PC-3 (cell line): ENCODE data around the gene NCEH1. TPM values are rescaled to one million over a fixed set of nuclear protein-coding genes. Genes with fewer than 3 reads are reported as not detected.

ENCODE experiments used
- ATAC-seq: fragments of 200-7000 bp; cut with Tn5 transposase; 2 replicates; pipeline ENCODE4 v1.9.1; 2020; ENCODE audit warnings: mild to moderate bottlenecking, moderate library complexity
- BruUV-seq: library from RNA; stranded (reverse); fragments of 400-500 nt; replicated peaks from 2 replicates; lab custom pipeline; 2021; lab: Mats Ljungman, UMichigan
- CTCF ChIA-PET: fragments of 300-600 bp; sonication (Branson Sonifier 250); formaldehyde crosslinking; loops from one replicate; lab custom pipeline; 2022; ENCODE audit warnings: antibody characterized with exemption; lab: Charles Lee
- POLR2A ChIA-PET: fragments of 300-600 bp; sonication (Branson Sonifier 250); formaldehyde crosslinking; loops from one replicate; lab custom pipeline; 2022; ENCODE audit warnings: antibody characterized with exemption; ENCODE audit not compliant: unreplicated experiment; lab: Charles Lee
- DNase-seq: peaks from one replicate; pipeline ENCODE4 v3.0.0-alpha.2; 2015
- H2AFZ ChIP-seq: fragments of 300-600 bp; sonication (generic); 2 replicates; pipeline ENCODE4 v1.6.0; 2016; ENCODE audit warnings: antibody characterized with exemption, low read length
- H3F3A ChIP-seq: fragments of 300-600 bp; sonication (generic); one replicate; pipeline ENCODE4 v1.6.0; 2017; ENCODE audit warnings: antibody characterized with exemption, low read length, control low read depth, mild to moderate bottlenecking; ENCODE audit not compliant: unreplicated experiment
- H3K27ac ChIP-seq: fragments of 300-600 bp; sonication (generic); 2 replicates; pipeline ENCODE4 v1.5.1; 2016; ENCODE audit warnings: mild to moderate bottlenecking, low read length
- H3K27me3 ChIP-seq: fragments of 300-600 bp; sonication (generic); 2 replicates; pipeline ENCODE4 v1.6.1; 2016; ENCODE audit warnings: low read length, mixed read lengths
- H3K36me3 ChIP-seq: fragments of 300-600 bp; sonication (generic); 2 replicates; pipeline ENCODE4 v1.6.1; 2016; ENCODE audit warnings: low read depth, mixed run types, low read length, mixed read lengths
- H3K4me1 ChIP-seq: fragments of 300-600 bp; sonication (generic); 2 replicates; pipeline ENCODE4 v1.5.1; 2016; ENCODE audit warnings: low read length; ENCODE audit not compliant: insufficient read depth
- H3K4me2 ChIP-seq: fragments of 300-600 bp; sonication (generic); 2 replicates; pipeline ENCODE4 v1.6.0; 2016; ENCODE audit warnings: low read length
- H3K4me3 ChIP-seq: fragments of 300-600 bp; sonication (generic); 2 replicates; pipeline ENCODE4 v1.5.1; 2016; ENCODE audit warnings: mild to moderate bottlenecking, low read length, mixed read lengths
- H3K79me2 ChIP-seq: fragments of 300-600 bp; sonication (generic); 2 replicates; pipeline ENCODE4 v1.6.1; 2017; ENCODE audit warnings: low read length, mixed read lengths
- H3K9ac ChIP-seq: fragments of 300-600 bp; sonication (generic); 2 replicates; pipeline ENCODE4 v1.6.0; 2016; ENCODE audit warnings: mild to moderate bottlenecking, low read length
- H3K9me2 ChIP-seq: fragments of 300-600 bp; sonication (generic); replicated peaks from 2 replicates; pipeline ENCODE4 v1.6.1; 2016; ENCODE audit warnings: mixed run types, low read length, mixed read lengths
- H3K9me3 ChIP-seq: fragments of 300-600 bp; sonication (generic); 2 replicates; pipeline ENCODE4 v1.6.1; 2016; ENCODE audit warnings: low read length, mixed read lengths
- H4K20me1 ChIP-seq: fragments of 300-600 bp; sonication (generic); 2 replicates; pipeline ENCODE4 v1.6.1; 2016; ENCODE audit warnings: low read length, mixed read lengths
- EZH2 ChIP-seq: fragments of 300-600 bp; sonication (generic); IDR thresholded peaks from one replicate; pipeline ENCODE4 v1.6.1; 2017; ENCODE audit warnings: antibody characterized with exemption, mild to moderate bottlenecking, low read length; ENCODE audit not compliant: unreplicated experiment
- EZH2phosphoT487 ChIP-seq: fragments of 300-600 bp; sonication (generic); IDR thresholded peaks from 2 replicates; pipeline ENCODE4 v1.6.1; 2018; ENCODE audit warnings: mild to moderate bottlenecking, antibody characterized with exemption, low read length, borderline replicate concordance
- intact Hi-C: fragments of 100-400 bp; cut with micrococcal nuclease; formaldehyde crosslinking; loops from 2 replicates; pipeline ENCODE4 v1.9.0; 2023
- total RNA-seq: library from RNA; depleted of rRNA; stranded (reverse); fragments of >200 nt; gene quantifications from 2 replicates; pipeline ENCODE4 v1.2.3, GENCODE V29; 2014
- TF ChIP-seq, protein P1 (sequence below): fragments of 300-600 bp; sonication (generic); conservative IDR thresholded peaks from 2 replicates; pipeline ENCODE4 v1.5.1; 2017; ENCODE audit warnings: antibody characterized with exemption, low read depth, mild to moderate bottlenecking, low read length

Gene NCEH1
- total RNA-seq, 1 experiment from 2014 or later = 28.2 TPM

GRCh38 chr3:172651936-172652625 lies 58.8 kb downstream of the NCEH1 start:
- no peak overlapping the region for H3K4me2 ChIP-seq
- H3K36me3 ChIP-seq = no peaks in the 10 kb centered on the region
- ChIA-PET POLR2A (no interaction called here), CTCF (interaction anchor here (0.6 kb wide), 1 partner anchor 29 kb away, joined by 3 read pairs; no protein-coding TSS in a partner anchor)
- no peak for DNase-seq
- H4K20me1 ChIP-seq = peaks cover 5% of the 10 kb centered on the region; the same call in 1 of the 2 replicates
- H3K9me2 ChIP-seq = no peaks in the 10 kb centered on the region
- intact Hi-C loops = no loop called here
- no peak overlapping the region for H3K9ac ChIP-seq
- H3K4me1 ChIP-seq = peaks cover 17% of the 10 kb centered on the region
- H3K27me3 ChIP-seq = no peaks in the 10 kb centered on the region
- BruUV-seq = no TSS peak
- no peak overlapping the region for H2AFZ ChIP-seq
- H3K4me3 ChIP-seq = no peak overlapping the region
- H3F3A ChIP-seq = no peaks in the 10 kb centered on the region
- H3K27ac ChIP-seq = no peak overlapping the region
- no peak for ATAC-seq
- H3K9me3 ChIP-seq = no peaks in the 10 kb centered on the region
- peaks cover 35% of the 10 kb centered on the region for H3K79me2 ChIP-seq
- TF ChIP-seq EZH2 (no peak), EZH2phosphoT487 (no peak)
- TF ChIP-seq, protein P1, sequence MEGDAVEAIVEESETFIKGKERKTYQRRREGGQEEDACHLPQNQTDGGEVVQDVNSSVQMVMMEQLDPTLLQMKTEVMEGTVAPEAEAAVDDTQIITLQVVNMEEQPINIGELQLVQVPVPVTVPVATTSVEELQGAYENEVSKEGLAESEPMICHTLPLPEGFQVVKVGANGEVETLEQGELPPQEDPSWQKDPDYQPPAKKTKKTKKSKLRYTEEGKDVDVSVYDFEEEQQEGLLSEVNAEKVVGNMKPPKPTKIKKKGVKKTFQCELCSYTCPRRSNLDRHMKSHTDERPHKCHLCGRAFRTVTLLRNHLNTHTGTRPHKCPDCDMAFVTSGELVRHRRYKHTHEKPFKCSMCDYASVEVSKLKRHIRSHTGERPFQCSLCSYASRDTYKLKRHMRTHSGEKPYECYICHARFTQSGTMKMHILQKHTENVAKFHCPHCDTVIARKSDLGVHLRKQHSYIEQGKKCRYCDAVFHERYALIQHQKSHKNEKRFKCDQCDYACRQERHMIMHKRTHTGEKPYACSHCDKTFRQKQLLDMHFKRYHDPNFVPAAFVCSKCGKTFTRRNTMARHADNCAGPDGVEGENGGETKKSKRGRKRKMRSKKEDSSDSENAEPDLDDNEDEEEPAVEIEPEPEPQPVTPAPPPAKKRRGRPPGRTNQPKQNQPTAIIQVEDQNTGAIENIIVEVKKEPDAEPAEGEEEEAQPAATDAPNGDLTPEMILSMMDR = no peak

- Histone ChIP-seq H3K9me2 (no peaks in the 10 kb centered on the region), H3F3A (no peaks in the 10 kb centered on the region), H3K79me2 (peaks cover 18% of the 10 kb centered on the region), H2AFZ (no peak overlapping the region), H3K9ac (no peak overlapping the region), H3K9me3 (no peaks in the 10 kb centered on the region), H3K27me3 (no peaks in the 10 kb centered on the region), H4K20me1 (peaks cover 10% of the 10 kb centered on the region; the same call in 1 of the 2 replicates), H3K4me2 (no peak overlapping the region), H3K4me3 (no peak overlapping the region), H3K27ac (no peak overlapping the region), H3K4me1 (peaks cover 22% of the 10 kb centered on the region), H3K36me3 (peaks cover 3% of the 10 kb centered on the region; the same call in 1 of the 2 replicates)
- DNase-seq (no peak), ATAC-seq (no peak)
- POLR2A ChIA-PET = no interaction called here
- intact Hi-C loops = loop anchor here (5.0 kb wide), 1 partner anchor 88 kb away; no protein-coding TSS in a partner anchor
- BruUV-seq = no TSS peak
- CTCF ChIA-PET = no interaction called here
- TF ChIP-seq, protein P1 = no peak
- no peak for TF ChIP-seq EZH2phosphoT487
- no peak for TF ChIP-seq EZH2
Measured at GRCh38 chr3:172649987-172650386, 60.9 kb downstream of the NCEH1 start.

DNA sequence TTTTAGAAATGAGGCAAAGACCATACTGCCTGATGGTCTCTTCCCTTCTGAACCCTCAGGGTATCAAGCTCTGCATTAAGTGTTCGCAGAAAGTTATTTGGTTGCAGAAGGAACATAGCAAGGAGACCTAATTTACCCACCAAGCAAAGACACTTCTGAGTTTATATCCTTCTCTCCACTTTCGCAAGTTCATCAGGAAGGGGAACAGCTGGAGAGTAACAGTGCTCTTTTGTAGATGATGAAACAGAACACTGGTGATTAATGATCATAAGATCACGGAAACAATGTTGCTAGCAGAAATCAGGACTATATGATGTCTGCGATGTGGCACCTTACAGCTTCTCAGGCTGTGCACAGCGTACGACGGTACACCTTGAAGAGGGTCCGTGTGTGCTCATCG lies 62.1 kb downstream of the NCEH1 start:
- Histone ChIP-seq H3K27me3 (no peaks in the 10 kb centered on the region), H3F3A (no peaks in the 10 kb centered on the region), H3K36me3 (peaks cover 8% of the 10 kb centered on the region; the same call in 1 of the 2 replicates), H4K20me1 (peaks cover 10% of the 10 kb centered on the region; the same call in 1 of the 2 replicates), H3K4me2 (no peak overlapping the region), H3K9me2 (no peaks in the 10 kb centered on the region), H2AFZ (no peak overlapping the region), H3K9me3 (no peaks in the 10 kb centered on the region), H3K79me2 (peaks cover 10% of the 10 kb centered on the region), H3K9ac (no peak overlapping the region), H3K4me1 (peaks cover 22% of the 10 kb centered on the region), H3K4me3 (no peak overlapping the region), H3K27ac (no peak overlapping the region)
- ChIA-PET CTCF (no interaction called here), POLR2A (no interaction called here)
- DNase-seq (no peak), ATAC-seq (no peak; the same call in 1 of the 2 replicates)
- BruUV-seq = no TSS peak
- intact Hi-C loops = loop anchor here (5.0 kb wide), 1 partner anchor 86 kb away; no protein-coding TSS in a partner anchor
- TF ChIP-seq, protein P1 = no peak
- TF ChIP-seq EZH2phosphoT487 (no peak), EZH2 (no peak)
